ENCODE measurements around the gene MSH5. TPM values are rescaled to one million over a fixed set of nuclear protein-coding genes. Genes with fewer than 3 reads are reported as not detected.

MSH5 gene
- total and polyA plus RNA-seq, 2 of the 13 experiments (the other 11 are each of a cell fraction or from before 2014, with no cell fraction given): 10.2 to 38.7 TPM

- TF ChIP-seq PBX2 (CRISPR knock-in tag; IDR thresholded peaks at IDR 0.05): no peak
Observed at GRCh38 chr6:31744422-31744821, 4.6 kb downstream of the MSH5 start (continued).

GRCh38 chr6:31749301-31750036 lies 9.7 kb downstream of the MSH5 start:
- peaks cover 38% of the 10 kb centered on the region for H3K4me1 ChIP-seq (ENCODE audit: insufficient read depth, low read length)
- intact Hi-C loops (cut with micrococcal nuclease; ENCODE audit: unreplicated experiment) (no loop called here), in situ Hi-C loops (cut with HindIII; ENCODE audit: extremely low pct_ligation_motif_present, low pct_unique_long_range_greater_than_20kb) (no loop called here)
- no peaks in the 10 kb centered on the region for H3K27me3 ChIP-seq (ENCODE audit: control insufficient read depth in 1 of 2, insufficient read depth in 2 of 2, low read length in 2 of 2)
- no peaks in the 10 kb centered on the region for H3K79me2 ChIP-seq (ENCODE audit: insufficient read depth, low read length)
- ATAC-seq (no peak), DNase-seq (ENCODE audit: low spot score) (no peak), FAIRE-seq (no peak)
- H3K4me2 ChIP-seq (ENCODE audit: low read depth, low read length): no peak overlapping the region
- no peaks in the 10 kb centered on the region for H4K20me1 ChIP-seq (ENCODE audit: insufficient read depth, low read length)
- H3K9ac ChIP-seq (ENCODE audit: insufficient read depth, low read depth, low read length): no peak overlapping the region
- ChIA-PET POLR2A (interaction anchor here (0.7 to 4.7 kb wide), 4 partner anchors 12 to 94 kb away, joined by 3 to 106 read pairs (median 4); partner anchors contain the start of genes APOM, CLIC1, LSM2 and MSH5), CTCF (ENCODE audit: low intra/inter-chr PET ratio, low total read pairs) (no interaction called here)
- no peaks in the 10 kb centered on the region for H3K36me3 ChIP-seq (replicated peaks in 1 of 2; ENCODE audit: control insufficient read depth in 1 of 2, insufficient read depth in 2 of 2, low read length in 2 of 2)
- H3K27ac ChIP-seq (ENCODE audit: extremely low read length, insufficient read depth, low read length): no peak overlapping the region
- TF ChIP-seq ZZZ3 (CRISPR knock-in tag; IDR thresholded peaks at IDR 0.05; ENCODE audit: borderline replicate concordance): 0 out of 2 replicates have a peak, but pooled peaks have one; percentile 40
- 0 out of 2 replicates have a peak, but pooled peaks have one; percentile 32 for TF ChIP-seq JUNB (CRISPR knock-in tag; IDR thresholded peaks at IDR 0.05; ENCODE audit: borderline replicate concordance)
- TF ChIP-seq JUN (CRISPR knock-in tag; IDR thresholded peaks at IDR 0.05): 0 out of 2 replicates have a peak, but pooled peaks have one; percentile 50
- peak; percentile 27; the same call in 1 of the 2 replicates for TF ChIP-seq TBX2 (CRISPR knock-in tag; IDR thresholded peaks at IDR 0.05; ENCODE audit: borderline replicate concordance)
- no peak for TF ChIP-seq ELK4 (CRISPR knock-in tag; IDR thresholded peaks at IDR 0.05; ENCODE audit: borderline replicate concordance)
- TF ChIP-seq FOXA3 (CRISPR knock-in tag; IDR thresholded peaks at IDR 0.05): 0 out of 2 replicates have a peak, but pooled peaks have one; percentile 14
- no peak for TF ChIP-seq FOXP1 (IDR thresholded peaks at IDR 0.05)
- TF ChIP-seq FOXP1 (CRISPR knock-in tag; IDR thresholded peaks at IDR 0.05): 0 out of 2 replicates have a peak, but pooled peaks have one; percentile 22
- no peak for TF ChIP-seq NR2C2 (CRISPR knock-in tag; IDR thresholded peaks at IDR 0.05; ENCODE audit: borderline replicate concordance)
- TF ChIP-seq ZBTB14 (CRISPR knock-in tag; IDR thresholded peaks at IDR 0.05): 0 out of 2 replicates have a peak, but pooled peaks have one; percentile 20
- TF ChIP-seq ZBTB33 (CRISPR knock-in tag; IDR thresholded peaks at IDR 0.05): peak; percentile 82
- TF ChIP-seq CENPT (CRISPR knock-in tag; IDR thresholded peaks at IDR 0.05; ENCODE audit: low read depth): no peak
- TF ChIP-seq ZBTB21 (CRISPR knock-in tag; IDR thresholded peaks at IDR 0.05): peak; percentile 76; the same call in 1 of the 2 replicates
- TF ChIP-seq ATF7 (IDR thresholded peaks at IDR 0.05): peak; percentile 75
- no peak for TF ChIP-seq ATF7 (CRISPR knock-in tag; IDR thresholded peaks at IDR 0.05)
- WGBS (ENCODE audit: low lambda C conversion rate): 94% methylated on average over 8 of the region's 8 CpGs
- H2AFZ ChIP-seq (ENCODE audit: low read length): no peak overlapping the region
- BruUV-seq (replicated peaks): no TSS peak
- H3K4me3 ChIP-seq (replicated peaks in 1 of 3; ENCODE audit: insufficient read depth in 1 of 3, low read depth in 2 of 3, low read length in 3 of 3): no peak overlapping the region
- no peaks in the 10 kb centered on the region for H3K9me3 ChIP-seq (ENCODE audit: low read length)

All from HepG2 (cell line).